ENCODE results near the gene VPS54.

The VPS54 gene

DNA sequence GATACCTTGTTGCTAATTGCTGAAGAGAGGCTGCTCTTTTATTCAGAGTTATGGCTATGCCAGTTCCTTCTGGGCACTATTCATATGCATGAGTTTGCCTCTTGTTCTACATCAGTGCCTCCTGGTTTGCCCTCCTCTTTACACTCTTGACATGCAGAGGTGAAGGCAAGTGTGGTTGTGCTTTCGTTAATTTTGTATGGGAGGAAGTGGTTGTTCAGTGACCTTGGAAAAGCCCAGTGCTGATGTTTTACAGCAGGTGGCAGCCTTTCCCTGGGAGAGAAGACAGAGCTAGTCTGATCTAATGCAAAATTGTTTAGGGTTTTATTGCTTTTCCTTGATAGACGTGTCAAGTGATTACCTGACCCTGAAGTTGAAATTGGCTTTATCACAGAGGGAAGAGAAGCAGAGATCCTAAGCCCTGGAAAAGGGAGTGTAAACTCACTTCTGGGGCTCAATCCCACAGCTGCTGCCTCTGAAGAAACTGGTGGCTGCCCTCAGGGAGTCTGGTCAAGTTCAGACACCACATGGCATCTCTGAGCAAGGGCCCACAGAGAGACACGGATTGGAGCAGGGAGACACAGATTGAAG is 30.5 kb upstream of the VPS54 start:
- TF ChIP-seq, protein P1, sequence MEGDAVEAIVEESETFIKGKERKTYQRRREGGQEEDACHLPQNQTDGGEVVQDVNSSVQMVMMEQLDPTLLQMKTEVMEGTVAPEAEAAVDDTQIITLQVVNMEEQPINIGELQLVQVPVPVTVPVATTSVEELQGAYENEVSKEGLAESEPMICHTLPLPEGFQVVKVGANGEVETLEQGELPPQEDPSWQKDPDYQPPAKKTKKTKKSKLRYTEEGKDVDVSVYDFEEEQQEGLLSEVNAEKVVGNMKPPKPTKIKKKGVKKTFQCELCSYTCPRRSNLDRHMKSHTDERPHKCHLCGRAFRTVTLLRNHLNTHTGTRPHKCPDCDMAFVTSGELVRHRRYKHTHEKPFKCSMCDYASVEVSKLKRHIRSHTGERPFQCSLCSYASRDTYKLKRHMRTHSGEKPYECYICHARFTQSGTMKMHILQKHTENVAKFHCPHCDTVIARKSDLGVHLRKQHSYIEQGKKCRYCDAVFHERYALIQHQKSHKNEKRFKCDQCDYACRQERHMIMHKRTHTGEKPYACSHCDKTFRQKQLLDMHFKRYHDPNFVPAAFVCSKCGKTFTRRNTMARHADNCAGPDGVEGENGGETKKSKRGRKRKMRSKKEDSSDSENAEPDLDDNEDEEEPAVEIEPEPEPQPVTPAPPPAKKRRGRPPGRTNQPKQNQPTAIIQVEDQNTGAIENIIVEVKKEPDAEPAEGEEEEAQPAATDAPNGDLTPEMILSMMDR (IDR thresholded peaks at IDR 0.05; ENCODE audit: insufficient read depth, low read length), result peak; percentile 80
- TF ChIP-seq SPI1 (IDR thresholded peaks at IDR 0.05; ENCODE audit: borderline replicate concordance, low read depth), result peak; percentile 92
- no peak for TF ChIP-seq GABPA (IDR thresholded peaks at IDR 0.05; ENCODE audit: low read depth)
- H3K4me3 ChIP-seq (replicated peaks; ENCODE audit: insufficient read depth, low read length), result no peak overlapping the region
- DNase-seq (ENCODE audit: low read depth in 1 of 2, low spot score in 1 of 2), result peak; percentile 14 to 71
- no peak overlapping the region for H3K27ac ChIP-seq (replicated peaks)
- H3K27me3 ChIP-seq (ENCODE audit: insufficient read depth, poor library complexity, severe bottlenecking), result no peaks in the 10 kb centered on the region

DNA sequence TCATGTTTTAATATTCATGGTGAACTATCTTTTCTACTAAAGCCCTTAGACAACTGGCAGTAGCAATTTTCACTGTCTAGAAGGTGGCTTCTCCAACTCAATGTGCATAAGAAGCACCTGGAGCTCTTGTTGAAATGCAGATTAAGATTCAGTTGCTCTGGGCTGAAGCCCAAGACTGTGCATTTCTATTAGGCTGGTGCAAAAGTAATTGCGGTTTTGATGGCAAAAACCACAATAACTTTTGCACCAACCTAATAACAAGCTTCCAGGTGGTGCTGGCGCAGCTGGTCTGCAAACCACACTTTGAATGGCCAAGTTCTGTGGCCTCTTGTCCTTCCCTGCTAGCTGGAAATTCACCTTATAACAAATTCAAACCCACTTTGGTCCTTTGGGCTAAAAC is 26.7 kb upstream of the VPS54 start:
- Histone ChIP-seq H3K4me3 (replicated peaks; ENCODE audit: insufficient read depth, low read length) (no peak overlapping the region), H3K27me3 (ENCODE audit: insufficient read depth, poor library complexity, severe bottlenecking) (no peaks in the 10 kb centered on the region), H3K27ac (replicated peaks) (no peak overlapping the region)
- TF ChIP-seq, protein P2, sequence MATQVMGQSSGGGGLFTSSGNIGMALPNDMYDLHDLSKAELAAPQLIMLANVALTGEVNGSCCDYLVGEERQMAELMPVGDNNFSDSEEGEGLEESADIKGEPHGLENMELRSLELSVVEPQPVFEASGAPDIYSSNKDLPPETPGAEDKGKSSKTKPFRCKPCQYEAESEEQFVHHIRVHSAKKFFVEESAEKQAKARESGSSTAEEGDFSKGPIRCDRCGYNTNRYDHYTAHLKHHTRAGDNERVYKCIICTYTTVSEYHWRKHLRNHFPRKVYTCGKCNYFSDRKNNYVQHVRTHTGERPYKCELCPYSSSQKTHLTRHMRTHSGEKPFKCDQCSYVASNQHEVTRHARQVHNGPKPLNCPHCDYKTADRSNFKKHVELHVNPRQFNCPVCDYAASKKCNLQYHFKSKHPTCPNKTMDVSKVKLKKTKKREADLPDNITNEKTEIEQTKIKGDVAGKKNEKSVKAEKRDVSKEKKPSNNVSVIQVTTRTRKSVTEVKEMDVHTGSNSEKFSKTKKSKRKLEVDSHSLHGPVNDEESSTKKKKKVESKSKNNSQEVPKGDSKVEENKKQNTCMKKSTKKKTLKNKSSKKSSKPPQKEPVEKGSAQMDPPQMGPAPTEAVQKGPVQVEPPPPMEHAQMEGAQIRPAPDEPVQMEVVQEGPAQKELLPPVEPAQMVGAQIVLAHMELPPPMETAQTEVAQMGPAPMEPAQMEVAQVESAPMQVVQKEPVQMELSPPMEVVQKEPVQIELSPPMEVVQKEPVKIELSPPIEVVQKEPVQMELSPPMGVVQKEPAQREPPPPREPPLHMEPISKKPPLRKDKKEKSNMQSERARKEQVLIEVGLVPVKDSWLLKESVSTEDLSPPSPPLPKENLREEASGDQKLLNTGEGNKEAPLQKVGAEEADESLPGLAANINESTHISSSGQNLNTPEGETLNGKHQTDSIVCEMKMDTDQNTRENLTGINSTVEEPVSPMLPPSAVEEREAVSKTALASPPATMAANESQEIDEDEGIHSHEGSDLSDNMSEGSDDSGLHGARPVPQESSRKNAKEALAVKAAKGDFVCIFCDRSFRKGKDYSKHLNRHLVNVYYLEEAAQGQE (IDR thresholded peaks at IDR 0.05; ENCODE audit: insufficient replicate concordance, low read depth), result no peak
- TF ChIP-seq SPI1 (IDR thresholded peaks at IDR 0.05; ENCODE audit: borderline replicate concordance, low read depth) (no peak), POLR2AphosphoS5 (IDR thresholded peaks at IDR 0.05; ENCODE audit: low read depth) (no peak), GABPA (IDR thresholded peaks at IDR 0.05; ENCODE audit: low read depth) (no peak)
- TF ChIP-seq, protein P1 (IDR thresholded peaks at IDR 0.05; ENCODE audit: insufficient read depth, low read length), result no peak
- DNase-seq (ENCODE audit: low read depth in 1 of 2, low spot score in 1 of 2), result no peak

DNA sequence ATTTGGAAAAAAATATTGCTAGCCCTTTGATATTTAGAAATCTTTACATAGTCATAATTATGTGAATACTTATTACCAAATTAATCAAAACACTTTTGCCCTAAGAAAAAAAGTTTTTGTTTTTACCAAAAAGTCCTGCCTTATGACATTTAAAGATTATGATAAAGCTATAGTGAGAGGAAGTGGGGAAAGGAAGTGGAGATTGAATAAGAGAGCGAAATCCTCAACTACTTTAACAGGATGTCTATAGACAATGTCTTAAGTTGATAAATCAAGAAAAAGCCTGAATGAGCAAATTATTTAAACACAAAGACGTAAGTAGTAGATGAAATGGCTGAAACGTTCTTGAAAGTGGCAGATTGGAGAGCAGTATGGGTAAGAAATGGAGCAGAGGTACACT is 20.9 kb upstream of the VPS54 start:
- TF ChIP-seq GABPA (IDR thresholded peaks at IDR 0.05; ENCODE audit: low read depth) (no peak), SPI1 (IDR thresholded peaks at IDR 0.05; ENCODE audit: borderline replicate concordance, low read depth) (no peak), POLR2AphosphoS5 (IDR thresholded peaks at IDR 0.05; ENCODE audit: low read depth) (no peak)
- TF ChIP-seq, protein P2 (IDR thresholded peaks at IDR 0.05; ENCODE audit: insufficient replicate concordance, low read depth), result no peak
- TF ChIP-seq, protein P1 (IDR thresholded peaks at IDR 0.05; ENCODE audit: insufficient read depth, low read length), result no peak
- Histone ChIP-seq H3K4me3 (replicated peaks; ENCODE audit: insufficient read depth, low read length) (no peak overlapping the region), H3K27me3 (ENCODE audit: insufficient read depth, poor library complexity, severe bottlenecking) (no peaks in the 10 kb centered on the region), H3K27ac (replicated peaks) (no peak overlapping the region)
- DNase-seq (ENCODE audit: low read depth in 1 of 2, low spot score in 1 of 2), result no peak

All from HL-60 (cell line).